HG02938 (cell line): ENCODE results near the gene TWSG1.
"Not testable (repeated sequence)": the region's sequence is repeated elsewhere in the genome, so short reads cannot be mapped to it uniquely, and the experiment has no call there.

Source experiments
- ATAC-seq: cut with Tn5 transposase; IDR thresholded peaks from one replicate; pipeline ENCODE4 v1.9.1; 2021; ENCODE audit warnings: mild to moderate bottlenecking, moderate library complexity; ENCODE audit not compliant: unreplicated experiment

TWSG1 gene

GRCh38 chr18:9450920-9451319 lies 116.3 kb downstream of the TWSG1 start:
- not testable (repeated sequence) for ATAC-seq
